Dendritic cell treated with granulocyte-macrophage colony-stimulating factor and Interleukin-4, amounts not matched to agents 40 ng/mL and 50 ng/mL, for 4 days (primary cell): ENCODE results near the gene KIFAP3.

Experiments
- H3K27ac Mint-ChIP-seq: one replicate; pipeline ENCODE4 v1.8.0; 2022; ENCODE audit warnings: mild to moderate bottlenecking, mixed read lengths
- H3K27me3 Mint-ChIP-seq: one replicate; pipeline ENCODE4 v1.8.0; 2022; ENCODE audit warnings: mild to moderate bottlenecking, mixed read lengths
- H3K36me3 Mint-ChIP-seq: one replicate; pipeline ENCODE4 v1.8.0; 2022; ENCODE audit warnings: low read depth, mixed read lengths
- H3K4me1 Mint-ChIP-seq: one replicate; pipeline ENCODE4 v1.8.0; 2022; ENCODE audit warnings: low read depth, mixed read lengths
- H3K4me3 Mint-ChIP-seq: one replicate; pipeline ENCODE4 v1.8.0; 2022; ENCODE audit warnings: mild to moderate bottlenecking, moderate library complexity, mixed read lengths
- H3K9me3 Mint-ChIP-seq: one replicate; pipeline ENCODE4 v1.8.0; 2022; ENCODE audit warnings: mixed read lengths
- intact Hi-C: fragments of 100-400 bp; cut with micrococcal nuclease; formaldehyde crosslinking; loops from one replicate; pipeline ENCODE4 v1.15.0; 2022

The KIFAP3 gene

GRCh38 chr1:169914531-169914930 lies 160.0 kb downstream of the KIFAP3 start:
- H3K27ac Mint-ChIP-seq = no peak overlapping the region
- intact Hi-C loops = no loop called here
- no peaks in the 10 kb centered on the region for H3K27me3 Mint-ChIP-seq
- H3K4me1 Mint-ChIP-seq = peaks cover 9% of the 10 kb centered on the region
- no peaks in the 10 kb centered on the region for H3K9me3 Mint-ChIP-seq
- no peaks in the 10 kb centered on the region for H3K36me3 Mint-ChIP-seq
- H3K4me3 Mint-ChIP-seq = no peak overlapping the region

- Mint-ChIP-seq H3K4me1 (peaks cover 18% of the 10 kb centered on the region), H3K27me3 (peaks cover under 1% of the 10 kb centered on the region), H3K4me3 (no peak overlapping the region), H3K36me3 (no peaks in the 10 kb centered on the region), H3K9me3 (no peaks in the 10 kb centered on the region), H3K27ac (no peak overlapping the region)
- intact Hi-C loops = no loop called here
Observed at GRCh38 chr1:169909499-169909898, 165.0 kb downstream of the KIFAP3 start.

GRCh38 chr1:169906938-169907337 lies 167.6 kb downstream of the KIFAP3 start:
- Mint-ChIP-seq H3K4me1 (peaks cover 27% of the 10 kb centered on the region), H3K36me3 (no peaks in the 10 kb centered on the region), H3K27ac (no peak overlapping the region), H3K27me3 (peaks cover 9% of the 10 kb centered on the region), H3K4me3 (no peak overlapping the region), H3K9me3 (no peaks in the 10 kb centered on the region)
- intact Hi-C loops = no loop called here

DNA sequence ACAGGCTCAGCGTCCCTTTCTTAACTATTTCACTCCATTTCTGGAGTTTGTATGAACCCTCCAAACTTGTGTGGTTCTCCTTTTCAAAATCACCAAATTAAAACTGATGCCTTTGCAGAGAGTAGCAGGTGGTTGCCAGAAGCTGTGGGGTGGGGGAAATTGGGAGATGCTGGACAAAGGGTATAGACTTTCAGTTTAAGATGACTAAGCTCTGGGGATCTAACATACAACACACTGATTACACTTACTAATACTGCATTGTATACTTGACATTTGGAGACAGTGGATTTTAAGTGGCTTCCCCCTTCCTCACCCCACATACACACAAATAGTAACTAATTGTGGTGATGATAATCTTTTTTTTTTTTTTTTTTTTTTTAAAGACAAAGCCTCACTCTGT lies 169.7 kb downstream of the KIFAP3 start:
- no peaks in the 10 kb centered on the region for H3K36me3 Mint-ChIP-seq
- no peaks in the 10 kb centered on the region for H3K9me3 Mint-ChIP-seq
- peaks cover 27% of the 10 kb centered on the region for H3K4me1 Mint-ChIP-seq
- intact Hi-C loops = no loop called here
- peaks cover 14% of the 10 kb centered on the region for H3K27me3 Mint-ChIP-seq
- H3K27ac Mint-ChIP-seq = no peak overlapping the region
- no peak overlapping the region for H3K4me3 Mint-ChIP-seq

DNA sequence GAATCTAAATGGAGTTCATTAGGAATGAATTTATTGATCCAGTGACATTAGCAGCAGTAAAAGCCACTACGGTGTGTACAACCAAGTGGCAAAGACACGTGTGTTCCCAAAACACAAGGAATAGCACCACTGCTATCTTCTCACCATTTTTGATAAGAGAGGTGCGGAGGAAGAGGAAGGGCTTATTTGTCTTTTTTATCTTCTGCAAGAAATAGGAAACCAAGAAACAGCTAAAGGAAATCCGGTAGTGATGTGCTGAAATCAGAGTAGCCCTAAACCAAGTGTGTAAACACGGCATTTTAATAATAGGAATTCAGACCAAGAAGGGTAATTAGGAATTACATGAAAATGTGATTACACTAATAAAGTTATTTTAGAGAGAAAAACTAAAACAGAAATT lies 171.7 kb downstream of the KIFAP3 start:
- Mint-ChIP-seq H3K4me1 (peaks cover 21% of the 10 kb centered on the region), H3K27me3 (peaks cover 14% of the 10 kb centered on the region), H3K9me3 (no peaks in the 10 kb centered on the region), H3K27ac (no peak overlapping the region), H3K36me3 (no peaks in the 10 kb centered on the region), H3K4me3 (no peak overlapping the region)
- intact Hi-C loops = no loop called here

DNA sequence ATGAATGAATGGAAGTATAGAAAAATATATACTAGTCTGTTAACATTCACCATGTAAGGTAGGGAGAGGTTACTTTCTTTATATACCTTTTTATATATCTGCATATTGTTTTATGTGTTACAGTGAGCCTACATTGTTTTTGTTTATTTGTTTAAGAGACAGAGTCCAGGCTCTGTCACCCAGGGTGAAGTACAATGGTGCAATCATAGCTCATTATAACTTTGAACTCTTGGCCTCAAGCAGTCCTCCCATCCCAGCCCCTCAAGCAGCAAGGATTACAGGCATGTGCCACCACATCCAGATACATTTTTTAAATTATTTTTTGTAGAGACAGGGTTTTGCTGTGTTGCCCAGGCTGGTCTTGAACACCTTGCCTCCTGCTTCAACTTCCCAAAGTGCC lies 173.4 kb downstream of the KIFAP3 start:
- Mint-ChIP-seq H3K27me3 (peaks cover 24% of the 10 kb centered on the region), H3K36me3 (no peaks in the 10 kb centered on the region), H3K9me3 (no peaks in the 10 kb centered on the region)

DNA sequence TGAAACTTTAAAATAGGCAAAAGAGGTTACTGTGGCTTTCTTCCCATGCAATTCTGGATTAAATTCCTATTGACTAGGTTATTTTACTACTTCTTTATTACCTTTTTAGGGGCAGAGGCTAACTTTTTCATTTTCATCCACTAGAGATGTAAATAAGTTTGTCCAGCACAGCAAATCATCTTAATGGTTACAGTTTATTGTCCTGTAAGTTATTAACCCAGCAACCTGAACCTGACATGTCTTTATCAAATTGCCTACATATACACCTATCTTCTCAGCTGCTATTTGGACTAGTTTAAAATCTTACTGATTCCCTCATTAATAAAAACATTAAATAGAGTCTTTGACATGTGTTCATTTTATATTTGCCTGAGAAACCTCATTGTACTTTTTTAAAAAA lies 173.9 kb downstream of the KIFAP3 start:
- no peak overlapping the region for H3K4me3 Mint-ChIP-seq
- peaks cover 23% of the 10 kb centered on the region for H3K4me1 Mint-ChIP-seq
- H3K27me3 Mint-ChIP-seq = peaks cover 24% of the 10 kb centered on the region
- H3K36me3 Mint-ChIP-seq = no peaks in the 10 kb centered on the region
- no peak overlapping the region for H3K27ac Mint-ChIP-seq
- intact Hi-C loops = no loop called here
- no peaks in the 10 kb centered on the region for H3K9me3 Mint-ChIP-seq

More for the DNA sequence above, 173.4 kb downstream of the KIFAP3 start:
- Mint-ChIP-seq H3K4me3 (no peak overlapping the region), H3K4me1 (peaks cover 18% of the 10 kb centered on the region), H3K27ac (no peak overlapping the region)
- intact Hi-C loops = no loop called here

- Mint-ChIP-seq H3K9me3 (no peaks in the 10 kb centered on the region), H3K4me1 (peaks cover 25% of the 10 kb centered on the region), H3K27me3 (peaks cover 24% of the 10 kb centered on the region), H3K27ac (no peak overlapping the region), H3K36me3 (no peaks in the 10 kb centered on the region), H3K4me3 (no peak overlapping the region)
- intact Hi-C loops = loop anchor here (10.0 kb wide), 1 partner anchor 1415 kb away; the partner anchor contains the start of gene FMO4
Observed at GRCh38 chr1:169899519-169900217, 174.8 kb downstream of the KIFAP3 start.

DNA sequence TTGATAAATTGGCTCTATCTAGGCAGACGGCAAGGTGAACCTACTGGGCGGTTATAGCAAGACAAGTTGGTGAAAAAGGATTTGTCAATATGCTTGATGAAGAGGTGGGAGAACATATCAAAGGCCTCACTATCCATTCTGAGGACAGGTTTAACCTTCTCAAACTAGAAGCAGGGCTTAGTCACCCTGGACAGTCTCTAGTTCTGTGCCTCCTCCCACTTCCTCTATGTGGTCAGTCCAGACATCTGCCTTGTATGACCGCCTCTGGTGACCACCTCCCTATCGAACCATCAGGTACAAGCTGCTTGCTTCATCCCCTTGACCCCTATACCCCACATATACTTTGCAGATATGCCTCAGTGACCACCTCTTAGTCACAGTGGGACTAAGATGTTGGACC lies 178.5 kb downstream of the KIFAP3 start:
- intact Hi-C loops = loop anchor here (10.0 kb wide), 1 partner anchor 1419 kb away; the partner anchor contains the start of gene FMO4
- Mint-ChIP-seq H3K4me3 (no peak overlapping the region), H3K27me3 (peaks cover 14% of the 10 kb centered on the region), H3K27ac (peak overlapping the region; percentile 66), H3K9me3 (no peaks in the 10 kb centered on the region), H3K4me1 (peaks cover 30% of the 10 kb centered on the region), H3K36me3 (peaks cover 12% of the 10 kb centered on the region)

DNA sequence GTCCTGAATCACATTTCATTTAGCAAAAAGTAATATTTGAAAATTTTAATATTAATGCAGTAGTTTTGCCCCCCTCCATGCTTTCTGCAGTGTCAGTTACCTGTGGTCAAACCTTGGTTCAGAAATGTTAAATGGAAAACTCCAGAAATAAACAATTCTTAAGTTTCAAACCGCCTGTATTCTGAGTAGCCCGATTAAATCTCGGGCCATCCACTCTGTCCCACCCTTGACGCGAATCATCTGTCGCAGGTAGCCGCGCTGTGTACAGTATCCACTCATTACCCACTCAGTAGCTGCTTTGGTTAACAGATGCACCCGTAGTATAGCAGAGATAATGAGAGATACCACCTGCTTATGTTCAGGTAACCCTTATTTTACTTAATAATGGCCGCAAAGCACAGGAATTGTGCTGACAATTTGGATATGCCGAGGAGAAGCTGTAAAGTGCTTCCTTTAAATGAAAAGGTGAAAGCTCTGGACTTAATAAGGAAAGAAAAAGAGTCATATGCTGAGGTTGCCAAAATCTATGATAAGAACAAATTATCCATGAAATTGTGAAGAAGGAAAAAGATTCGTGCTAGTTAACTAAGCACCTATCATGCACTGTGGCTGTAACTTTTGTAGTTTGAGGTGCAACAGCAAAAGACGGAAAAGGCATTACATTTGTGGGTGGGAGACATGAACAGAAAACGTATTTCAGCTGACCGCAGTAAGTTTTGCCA lies 179.9 kb downstream of the KIFAP3 start:
- intact Hi-C loops = loop anchor here (5.0 to 10.0 kb wide), 5 partner anchors 178 to 1420 kb away; partner anchors contain the start of genes BLZF1, FMO4, GORAB and KIFAP3
- H3K4me1 Mint-ChIP-seq = peaks cover 40% of the 10 kb centered on the region
- peaks cover 14% of the 10 kb centered on the region for H3K36me3 Mint-ChIP-seq

GRCh38 chr1:169893645-169894423 lies 180.7 kb downstream of the KIFAP3 start, which contains the start of gene SCYL3:
TSS of gene SCYL3 (minus strand) at chr1:169893896. CDS start at chr1:169888840, 5,056 bp downstream.
- peaks cover 44% of the 10 kb centered on the region for H3K4me1 Mint-ChIP-seq
- H3K36me3 Mint-ChIP-seq = peaks cover 19% of the 10 kb centered on the region
- H3K9me3 Mint-ChIP-seq = no peaks in the 10 kb centered on the region
- peak within 1 kb of the TSS; percentile 100 for H3K27ac Mint-ChIP-seq
- H3K4me3 Mint-ChIP-seq = peak within 1 kb of the TSS; percentile 87
- intact Hi-C loops = loop anchor here (1.0 to 10.0 kb wide), 6 partner anchors 99 to 1421 kb away; partner anchors contain the start of genes BLZF1, FMO4, GORAB and KIFAP3
- H3K27me3 Mint-ChIP-seq = peaks cover 11% of the 10 kb centered on the region

More for the DNA sequence above, 179.9 kb downstream of the KIFAP3 start:
- Mint-ChIP-seq H3K27ac (peak overlapping the region; percentile 100), H3K27me3 (peaks cover 11% of the 10 kb centered on the region), H3K4me3 (peak overlapping the region; percentile 87), H3K9me3 (no peaks in the 10 kb centered on the region)

- H3K27ac Mint-ChIP-seq = peak overlapping the region; percentile 100
- H3K9me3 Mint-ChIP-seq = no peaks in the 10 kb centered on the region
- peaks cover 44% of the 10 kb centered on the region for H3K4me1 Mint-ChIP-seq
- H3K27me3 Mint-ChIP-seq = peaks cover 11% of the 10 kb centered on the region
- H3K36me3 Mint-ChIP-seq = peaks cover 19% of the 10 kb centered on the region
- peak overlapping the region; percentile 87 for H3K4me3 Mint-ChIP-seq
- intact Hi-C loops = loop anchor here (1.0 to 10.0 kb wide), 6 partner anchors 98 to 1422 kb away; partner anchors contain the start of genes BLZF1, FMO4, GORAB and KIFAP3
Observed at GRCh38 chr1:169892927-169893644, 181.4 kb downstream of the KIFAP3 start.
